ENCODE results near the gene PI4KB. TPM values are rescaled to one million over a fixed set of nuclear protein-coding genes. Genes with fewer than 3 reads are reported as not detected.

The PI4KB gene
- total RNA-seq, 1 donor: 70.0 TPM

Small RNA genes within 50 kb of the gene (small RNA-seq; reads per million reads assigned to genes)
- not detected for gene RN7SL444P

Other genes with a start within 250 kb of the PI4KB start
- gene SEMA6C, start 180.8 kb downstream of the PI4KB start, total RNA-seq: 10.2 TPM
- gene TNFAIP8L2, start 170.8 kb downstream of the PI4KB start, total RNA-seq: 74.1 TPM
- gene LYSMD1, start 161.5 kb downstream of the PI4KB start, total RNA-seq: 2.4 TPM
- 21.5 TPM for gene SCNM1, start 161.3 kb downstream of the PI4KB start, total RNA-seq
- gene TMOD4, start 151.4 kb downstream of the PI4KB start, total RNA-seq: under 0.01 TPM
- gene VPS72, start 137.2 kb downstream of the PI4KB start, total RNA-seq: 43.4 TPM
- gene PIP5K1A, start 128.9 kb downstream of the PI4KB start, total RNA-seq: 28.5 TPM
- 194 TPM for gene PSMD4, start 72.7 kb downstream of the PI4KB start, total RNA-seq
- 45.5 TPM for gene ZNF687, start 45.1 kb downstream of the PI4KB start, total RNA-seq
- gene RFX5, start 19.8 kb upstream of the PI4KB start, total RNA-seq: 89.7 TPM
- gene SELENBP1, start 45.3 kb upstream of the PI4KB start, total RNA-seq: 3.0 TPM
- gene PSMB4, start 72.2 kb upstream of the PI4KB start, total RNA-seq: 461 TPM
- 53.3 TPM for gene POGZ, start 132.1 kb upstream of the PI4KB start, total RNA-seq
- 0.81 TPM for gene CGN, start 184.0 kb upstream of the PI4KB start, total RNA-seq
- 2.7 TPM for gene TUFT1, start 212.9 kb upstream of the PI4KB start, total RNA-seq